Measurements from ENCODE around the gene COL1A2. TPM values are rescaled to one million over a fixed set of nuclear protein-coding genes. Genes with fewer than 3 reads are reported as not detected.

The COL1A2 gene
- total RNA-seq, 1 donor from 2014 or later, result 28.0 TPM

- Histone ChIP-seq H3K27ac (no peak overlapping the region), H3F3A (ENCODE audit: low read depth) (no peaks in the 10 kb centered on the region)
These were observed 12.0 kb downstream of the COL1A2 start for GRCh38 chr7:94406696-94407095.

GRCh38 chr7:94409200-94409948 is 14.7 kb downstream of the COL1A2 start:
- Histone ChIP-seq H3K4me1 (no peaks in the 10 kb centered on the region), H4K20me1 (ENCODE audit: low read depth) (no peaks in the 10 kb centered on the region), H3K27ac (no peak overlapping the region), H2AFZ (replicated peaks) (no peak overlapping the region), H3K9ac (no peak overlapping the region), H3K36me3 (no peaks in the 10 kb centered on the region), H3K79me2 (ENCODE audit: low read depth) (no peaks in the 10 kb centered on the region), H3K27me3 (no peaks in the 10 kb centered on the region), H3F3A (ENCODE audit: low read depth) (no peaks in the 10 kb centered on the region), H3K4me2 (no peak overlapping the region), H3K9me3 (ENCODE audit: low read depth) (no peaks in the 10 kb centered on the region), H3K4me3 (no peak overlapping the region)
- H3K4me1 Mint-ChIP-seq, result no peaks in the 10 kb centered on the region
- DNase-seq (ENCODE audit: low spot score), result no peak
- TF ChIP-seq EZH2 (IDR thresholded peaks at IDR 0.05), result no peak
- TF ChIP-seq EZH2phosphoT487 (IDR thresholded peaks at IDR 0.05), result no peak
- no peak for TF ChIP-seq CTCF (IDR thresholded peaks at IDR 0.05)
- H3K27me3 Mint-ChIP-seq (ENCODE audit: insufficient read depth, low read depth), result no peaks in the 10 kb centered on the region
- H3K4me3 Mint-ChIP-seq, result no peak overlapping the region
- no peaks in the 10 kb centered on the region for H3K9me3 Mint-ChIP-seq
- no peak overlapping the region for H3K27ac Mint-ChIP-seq
- H3K36me3 Mint-ChIP-seq, result no peaks in the 10 kb centered on the region

More at GRCh38 chr7:94406696-94407095, 12.0 kb downstream of the COL1A2 start:
- Histone ChIP-seq H3K4me3 (no peak overlapping the region), H2AFZ (replicated peaks) (no peak overlapping the region), H3K9me3 (ENCODE audit: low read depth) (no peaks in the 10 kb centered on the region), H3K27me3 (no peaks in the 10 kb centered on the region), H3K4me2 (no peak overlapping the region), H3K9ac (no peak overlapping the region), H3K4me1 (no peaks in the 10 kb centered on the region), H4K20me1 (ENCODE audit: low read depth) (no peaks in the 10 kb centered on the region), H3K79me2 (ENCODE audit: low read depth) (no peaks in the 10 kb centered on the region), H3K36me3 (peaks cover 6% of the 10 kb centered on the region)
- Mint-ChIP-seq H3K9me3 (no peaks in the 10 kb centered on the region), H3K36me3 (no peaks in the 10 kb centered on the region), H3K4me3 (no peak overlapping the region), H3K4me1 (no peaks in the 10 kb centered on the region), H3K27ac (no peak overlapping the region), H3K27me3 (ENCODE audit: insufficient read depth, low read depth) (no peaks in the 10 kb centered on the region)
- DNase-seq (ENCODE audit: low spot score), result no peak
- no peak for TF ChIP-seq EZH2phosphoT487 (IDR thresholded peaks at IDR 0.05)
- no peak for TF ChIP-seq CTCF (IDR thresholded peaks at IDR 0.05)
- no peak for TF ChIP-seq EZH2 (IDR thresholded peaks at IDR 0.05)

- Histone ChIP-seq H3K9ac (no peak overlapping the region), H3K4me3 (no peak overlapping the region), H3K4me1 (no peaks in the 10 kb centered on the region), H3K27ac (no peak overlapping the region), H4K20me1 (ENCODE audit: low read depth) (no peaks in the 10 kb centered on the region), H3F3A (ENCODE audit: low read depth) (no peaks in the 10 kb centered on the region), H3K79me2 (ENCODE audit: low read depth) (no peaks in the 10 kb centered on the region), H3K36me3 (no peaks in the 10 kb centered on the region), H3K9me3 (ENCODE audit: low read depth) (no peaks in the 10 kb centered on the region), H3K4me2 (no peak overlapping the region), H2AFZ (replicated peaks) (no peak overlapping the region), H3K27me3 (no peaks in the 10 kb centered on the region)
- no peak for DNase-seq (ENCODE audit: low spot score)
- Mint-ChIP-seq H3K27ac (no peak overlapping the region), H3K4me3 (no peak overlapping the region), H3K9me3 (no peaks in the 10 kb centered on the region), H3K4me1 (no peaks in the 10 kb centered on the region), H3K27me3 (ENCODE audit: insufficient read depth, low read depth) (no peaks in the 10 kb centered on the region), H3K36me3 (no peaks in the 10 kb centered on the region)
- TF ChIP-seq EZH2phosphoT487 (IDR thresholded peaks at IDR 0.05) (no peak), EZH2 (IDR thresholded peaks at IDR 0.05) (no peak), CTCF (IDR thresholded peaks at IDR 0.05) (no peak)
These were observed 15.9 kb downstream of the COL1A2 start for GRCh38 chr7:94410413-94411187.
